Activated CD8-positive, alpha-beta memory T cell treated with anti-CD3 and anti-CD28 coated beads, Interleukin-2, amount 10 ng/mL, durations not matched to agents 7 days and 5 days (primary cell): ENCODE measurements around the gene WNT10A. TPM values are rescaled to one million over a fixed set of nuclear protein-coding genes. Genes with fewer than 3 reads are reported as not detected.

ENCODE experiments used
- ATAC-seq: fragments of 150-1000 bp; cut with Tn5 transposase; one replicate; pipeline ENCODE4 v1.10.0; 2021; ENCODE audit warnings: moderate library complexity
- CTCF ChIA-PET: fragments of 350-600 bp; sonication (Branson Sonifier 250); formaldehyde crosslinking; loops from one replicate; lab custom pipeline; 2021; ENCODE audit warnings: antibody characterized with exemption; lab: Charles Lee
- DNase-seq: peaks from one replicate; pipeline ENCODE4 v3.0.0-alpha.2; 2020
- H3K27ac Mint-ChIP-seq: one replicate; pipeline ENCODE4 v1.8.0; 2021; ENCODE audit warnings: mild to moderate bottlenecking, mixed read lengths
- H3K27me3 Mint-ChIP-seq: one replicate; pipeline ENCODE4 v1.8.0; 2021; ENCODE audit warnings: mixed read lengths
- H3K36me3 Mint-ChIP-seq: one replicate; pipeline ENCODE4 v1.8.0; 2021; ENCODE audit warnings: mild to moderate bottlenecking, mixed read lengths
- H3K4me1 Mint-ChIP-seq: one replicate; pipeline ENCODE4 v1.8.0; 2021; ENCODE audit warnings: mixed read lengths
- H3K4me3 Mint-ChIP-seq: one replicate; pipeline ENCODE4 v1.8.0; 2021; ENCODE audit warnings: mild to moderate bottlenecking, moderate library complexity, mixed read lengths
- H3K9me3 Mint-ChIP-seq: one replicate; pipeline ENCODE4 v1.8.0; 2022; ENCODE audit warnings: low read depth, mixed read lengths
- total RNA-seq, 2 experiments: library from RNA; stranded (reverse); gene quantifications; one replicate each; pipeline ENCODE4 v1.2.3, GENCODE V29; 2021

WNT10A gene
- total RNA-seq, 2 experiments from 2014 or later, result 0.23 to 0.35 TPM

GRCh38 chr2:218859988-218860831, 20.4 kb upstream of the WNT10A start:
- ATAC-seq (no peak), DNase-seq (no peak)
- Mint-ChIP-seq H3K36me3 (no peaks in the 10 kb centered on the region), H3K4me1 (peaks cover 10% of the 10 kb centered on the region), H3K9me3 (no peaks in the 10 kb centered on the region), H3K27me3 (peaks cover 79% of the 10 kb centered on the region), H3K4me3 (no peak overlapping the region), H3K27ac (no peak overlapping the region)
- CTCF ChIA-PET, result interaction anchor here (1.0 to 5.7 kb wide), 5 partner anchors 10 to 49 kb away, joined by 3 to 27 read pairs (median 3); no protein-coding TSS in a partner anchor

GRCh38 chr2:218860950-218861381, 19.7 kb upstream of the WNT10A start:
- Mint-ChIP-seq H3K27ac (no peak overlapping the region), H3K9me3 (no peaks in the 10 kb centered on the region), H3K4me1 (peaks cover 10% of the 10 kb centered on the region), H3K27me3 (peaks cover 74% of the 10 kb centered on the region), H3K36me3 (no peaks in the 10 kb centered on the region), H3K4me3 (no peak overlapping the region)
- no peak for DNase-seq
- ATAC-seq, result no peak
- CTCF ChIA-PET, result interaction anchor here (0.8 to 5.7 kb wide), 4 partner anchors 11 to 121 kb away, joined by 3 to 27 read pairs (median 8); no protein-coding TSS in a partner anchor

GRCh38 chr2:218861645-218862318, 18.9 kb upstream of the WNT10A start:
- no peaks in the 10 kb centered on the region for H3K36me3 Mint-ChIP-seq
- H3K4me1 Mint-ChIP-seq, result peaks cover 10% of the 10 kb centered on the region
- CTCF ChIA-PET, result interaction anchor here (0.8 to 5.7 kb wide), 3 partner anchors 15 to 120 kb away, joined by 3 to 27 read pairs (median 14); no protein-coding TSS in a partner anchor
- ATAC-seq (no peak), DNase-seq (no peak)
- H3K27me3 Mint-ChIP-seq, result peaks cover 72% of the 10 kb centered on the region
- no peak overlapping the region for H3K4me3 Mint-ChIP-seq
- H3K27ac Mint-ChIP-seq, result no peak overlapping the region
- no peaks in the 10 kb centered on the region for H3K9me3 Mint-ChIP-seq

- Mint-ChIP-seq H3K27ac (no peak overlapping the region), H3K9me3 (no peaks in the 10 kb centered on the region), H3K4me1 (peaks cover 10% of the 10 kb centered on the region), H3K27me3 (peaks cover 70% of the 10 kb centered on the region), H3K36me3 (no peaks in the 10 kb centered on the region), H3K4me3 (no peak overlapping the region)
- no peak for ATAC-seq
- DNase-seq, result no peak
- CTCF ChIA-PET, result interaction anchor here (1.0 to 2.6 kb wide), 2 partner anchors 13 to 35 kb away, joined by 3 to 9 read pairs; no protein-coding TSS in a partner anchor
These were observed 17.6 kb upstream of the WNT10A start for GRCh38 chr2:218863021-218863520.

GRCh38 chr2:218865396-218865795, 15.3 kb upstream of the WNT10A start:
- no peaks in the 10 kb centered on the region for H3K9me3 Mint-ChIP-seq
- H3K27ac Mint-ChIP-seq, result no peak overlapping the region
- DNase-seq (no peak), ATAC-seq (no peak)
- CTCF ChIA-PET, result interaction anchor here (0.5 to 2.6 kb wide), 3 partner anchors 13 to 113 kb away, joined by 3 to 9 read pairs (median 3); no protein-coding TSS in a partner anchor
- peaks cover 76% of the 10 kb centered on the region for H3K27me3 Mint-ChIP-seq
- H3K36me3 Mint-ChIP-seq, result no peaks in the 10 kb centered on the region
- H3K4me1 Mint-ChIP-seq, result peaks cover 5% of the 10 kb centered on the region
- no peak overlapping the region for H3K4me3 Mint-ChIP-seq

GRCh38 chr2:218865999-218866398, 14.7 kb upstream of the WNT10A start:
- H3K27ac Mint-ChIP-seq, result no peak overlapping the region
- H3K36me3 Mint-ChIP-seq, result no peaks in the 10 kb centered on the region
- H3K4me3 Mint-ChIP-seq, result no peak overlapping the region
- H3K9me3 Mint-ChIP-seq, result no peaks in the 10 kb centered on the region
- DNase-seq (no peak), ATAC-seq (no peak)
- CTCF ChIA-PET, result interaction anchor here (1.1 kb wide), 2 partner anchors 11 to 18 kb away, joined by 3 to 4 read pairs; no protein-coding TSS in a partner anchor
- H3K27me3 Mint-ChIP-seq, result peaks cover 77% of the 10 kb centered on the region
- H3K4me1 Mint-ChIP-seq, result peaks cover 2% of the 10 kb centered on the region

GRCh38 chr2:218867900-218868299, 12.8 kb upstream of the WNT10A start:
- DNase-seq, result no peak
- H3K4me3 Mint-ChIP-seq, result no peak overlapping the region
- peaks cover 6% of the 10 kb centered on the region for H3K4me1 Mint-ChIP-seq
- CTCF ChIA-PET, result interaction anchor here (1.5 kb wide), 1 partner anchor 9 kb away, joined by 7 read pairs; no protein-coding TSS in a partner anchor
- H3K27ac Mint-ChIP-seq, result no peak overlapping the region
- peaks cover 80% of the 10 kb centered on the region for H3K27me3 Mint-ChIP-seq
- no peak for ATAC-seq
- no peaks in the 10 kb centered on the region for H3K36me3 Mint-ChIP-seq
- H3K9me3 Mint-ChIP-seq, result no peaks in the 10 kb centered on the region

- peaks cover 79% of the 10 kb centered on the region for H3K27me3 Mint-ChIP-seq
- DNase-seq, result no peak
- no peak overlapping the region for H3K4me3 Mint-ChIP-seq
- peaks cover 6% of the 10 kb centered on the region for H3K4me1 Mint-ChIP-seq
- CTCF ChIA-PET, result interaction anchor here (1.5 to 22.1 kb wide), 3 partner anchors 8 to 28 kb away, joined by 7 to 735 read pairs (median 9); no protein-coding TSS in a partner anchor
- H3K36me3 Mint-ChIP-seq, result no peaks in the 10 kb centered on the region
- no peak for ATAC-seq
- H3K27ac Mint-ChIP-seq, result no peak overlapping the region
- no peaks in the 10 kb centered on the region for H3K9me3 Mint-ChIP-seq
These were observed 11.6 kb upstream of the WNT10A start for GRCh38 chr2:218869064-218869463.

- H3K4me3 Mint-ChIP-seq, result no peak overlapping the region
- H3K4me1 Mint-ChIP-seq, result peaks cover 6% of the 10 kb centered on the region
These were observed 9.7 kb upstream of the WNT10A start for GRCh38 chr2:218870984-218871344.

GRCh38 chr2:218871345-218872302, 9.0 kb upstream of the WNT10A start:
- Mint-ChIP-seq H3K4me3 (peak overlapping the region; percentile 16), H3K4me1 (peaks cover 6% of the 10 kb centered on the region), H3K36me3 (no peaks in the 10 kb centered on the region), H3K27me3 (peaks cover 93% of the 10 kb centered on the region), H3K27ac (no peak overlapping the region), H3K9me3 (no peaks in the 10 kb centered on the region)
- CTCF ChIA-PET, result interaction anchor here (1.3 to 22.1 kb wide), 5 partner anchors 11 to 108 kb away, joined by 3 to 735 read pairs (median 4); partner anchors contain the start of gene WNT6
- DNase-seq, result no peak
- peak; percentile 31 for ATAC-seq

More at GRCh38 chr2:218870984-218871344, 9.7 kb upstream of the WNT10A start:
- Mint-ChIP-seq H3K9me3 (no peaks in the 10 kb centered on the region), H3K27me3 (peaks cover 91% of the 10 kb centered on the region), H3K27ac (no peak overlapping the region), H3K36me3 (no peaks in the 10 kb centered on the region)
- ATAC-seq, result no peak
- DNase-seq, result no peak
- CTCF ChIA-PET, result interaction anchor here (1.3 to 22.1 kb wide), 4 partner anchors 12 to 109 kb away, joined by 3 to 735 read pairs (median 6); partner anchors contain the start of gene WNT6

GRCh38 chr2:218872645-218873358, 7.8 kb upstream of the WNT10A start:
- CTCF ChIA-PET, result interaction anchor here (1.3 to 22.1 kb wide), 3 partner anchors 10 to 109 kb away, joined by 3 to 735 read pairs (median 3); no protein-coding TSS in a partner anchor
- ATAC-seq (no peak), DNase-seq (no peak)
- peaks cover 84% of the 10 kb centered on the region for H3K27me3 Mint-ChIP-seq
- no peak overlapping the region for H3K27ac Mint-ChIP-seq
- peaks cover 6% of the 10 kb centered on the region for H3K4me1 Mint-ChIP-seq
- H3K4me3 Mint-ChIP-seq, result no peak overlapping the region
- no peaks in the 10 kb centered on the region for H3K9me3 Mint-ChIP-seq
- no peaks in the 10 kb centered on the region for H3K36me3 Mint-ChIP-seq
